Astrocyte (in vitro differentiated cells and primary cell): ENCODE measurements around the gene PRR5L. TPM values are rescaled to one million over a fixed set of nuclear protein-coding genes. Genes with fewer than 3 reads are reported as not detected.

ENCODE experiments used
- DNase-seq: peaks from one replicate; pipeline ENCODE4 v3.0.0-alpha.2; 2010; ENCODE audit warnings: low read depth
- FAIRE-seq: peaks from 2 replicates; lab custom pipeline; 2011; peaks lifted over from hg19 to GRCh38; lab: Jason Lieb, UNC
- H2AFZ ChIP-seq: 2 replicates; pipeline ENCODE4 v1.6.0; 2012; ENCODE audit warnings: low read depth, low read length, inconsistent platforms
- H3K27ac ChIP-seq: 2 replicates; pipeline ENCODE4 v1.5.1; 2011; ENCODE audit warnings: low read depth, low read length, inconsistent platforms
- H3K27me3 ChIP-seq: 2 replicates; pipeline ENCODE4 v1.6.0; 2011; ENCODE audit warnings: low read length, inconsistent platforms; ENCODE audit not compliant: insufficient read depth
- H3K36me3 ChIP-seq: 2 replicates; pipeline ENCODE4 v1.5.1; 2011; ENCODE audit warnings: low read length, inconsistent platforms; ENCODE audit not compliant: insufficient read depth
- H3K4me1 ChIP-seq: 2 replicates; pipeline ENCODE4 v1.5.1; 2011; ENCODE audit warnings: low read length, inconsistent platforms; ENCODE audit not compliant: insufficient read depth
- H3K4me2 ChIP-seq: 2 replicates; pipeline ENCODE4 v1.6.0; 2012; ENCODE audit warnings: low read length, inconsistent platforms
- H3K4me3 ChIP-seq: 2 replicates; pipeline ENCODE4 v1.5.1; 2011; ENCODE audit warnings: low read depth, mild to moderate bottlenecking, low read length, inconsistent platforms; ENCODE audit not compliant: insufficient read depth
- H3K79me2 ChIP-seq: 2 replicates; pipeline ENCODE4 v1.6.0; 2012; ENCODE audit warnings: mild to moderate bottlenecking, low read length, inconsistent platforms; ENCODE audit not compliant: insufficient read depth
- H3K9ac ChIP-seq: 2 replicates; pipeline ENCODE4 v1.6.0; 2012; ENCODE audit warnings: mild to moderate bottlenecking, low read length, inconsistent platforms
- H3K9me3 ChIP-seq: 2 replicates; pipeline ENCODE4 v1.5.1; 2012; ENCODE audit warnings: low read depth, mild to moderate bottlenecking, low read length, inconsistent platforms; ENCODE audit not compliant: insufficient read depth
- H4K20me1 ChIP-seq: 2 replicates; pipeline ENCODE4 v1.6.0; 2012; ENCODE audit warnings: low read length, inconsistent platforms; ENCODE audit not compliant: insufficient read depth
- H3K27ac Mint-ChIP-seq: one replicate; pipeline ENCODE4 v1.8.0; 2021; ENCODE audit warnings: mild to moderate bottlenecking, mixed read lengths; ENCODE audit not compliant: unreplicated experiment
- H3K27me3 Mint-ChIP-seq: one replicate; pipeline ENCODE4 v1.8.0; 2021; ENCODE audit warnings: low read depth, mixed read lengths; ENCODE audit not compliant: unreplicated experiment
- H3K36me3 Mint-ChIP-seq: one replicate; pipeline ENCODE4 v1.8.0; 2021; ENCODE audit warnings: low read depth, mixed read lengths; ENCODE audit not compliant: unreplicated experiment
- H3K4me1 Mint-ChIP-seq: one replicate; pipeline ENCODE4 v1.8.0; 2021; ENCODE audit warnings: low read depth, mixed read lengths; ENCODE audit not compliant: unreplicated experiment
- H3K4me3 Mint-ChIP-seq: one replicate; pipeline ENCODE4 v1.8.0; 2021; ENCODE audit warnings: mild to moderate bottlenecking, moderate library complexity, mixed read lengths; ENCODE audit not compliant: unreplicated experiment
- H3K9me3 Mint-ChIP-seq: one replicate; pipeline ENCODE4 v1.8.0; 2021; ENCODE audit warnings: mild to moderate bottlenecking, mixed read lengths; ENCODE audit not compliant: unreplicated experiment
- EZH2 ChIP-seq: IDR thresholded peaks from 2 replicates; pipeline ENCODE4 v1.6.1; 2012; ENCODE audit warnings: mild to moderate bottlenecking, low read length, inconsistent platforms; ENCODE audit not compliant: insufficient read depth
- total RNA-seq: library from RNA; stranded (reverse); gene quantifications from 2 replicates; pipeline ENCODE4 v1.2.1, GENCODE V29; 2021
- TF ChIP-seq, protein P1 (sequence below): IDR thresholded peaks from 2 replicates; pipeline ENCODE4 v1.5.1; 2011; ENCODE audit warnings: low read depth, mild to moderate bottlenecking, inconsistent platforms, low read length, moderate library complexity; ENCODE audit not compliant: insufficient read depth

Gene PRR5L
- total RNA-seq, 1 donor from 2014 or later: 55.6 TPM

DNA sequence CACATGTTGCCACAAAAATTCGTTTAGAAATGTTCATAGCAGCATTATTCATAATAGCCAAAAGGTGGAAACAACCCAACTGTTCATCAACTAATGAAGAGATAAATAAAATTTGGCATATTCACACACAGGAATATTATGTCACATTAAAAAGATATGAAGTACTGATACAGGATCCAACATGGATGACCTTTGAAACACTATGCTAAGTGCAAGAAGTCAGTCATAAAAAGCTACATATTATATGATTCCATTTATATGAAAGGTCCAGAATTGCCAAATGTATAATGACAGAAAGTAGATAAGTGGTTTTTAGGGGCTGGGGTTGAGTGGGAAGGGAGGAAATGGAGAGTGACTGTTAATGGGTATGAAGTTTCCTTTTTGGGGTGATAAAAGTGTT lies 9.0 kb downstream of the PRR5L start:
- H3K27ac ChIP-seq: no peak overlapping the region
- no peak overlapping the region for H3K4me3 ChIP-seq
- Mint-ChIP-seq H3K27me3 (peaks cover 9% of the 10 kb centered on the region), H3K9me3 (peaks cover 3% of the 10 kb centered on the region), H3K27ac (no peak overlapping the region), H3K4me1 (peaks cover 15% of the 10 kb centered on the region), H3K4me3 (no peak overlapping the region), H3K36me3 (no peaks in the 10 kb centered on the region)
- H3K79me2 ChIP-seq: no peaks in the 10 kb centered on the region
- H3K9me3 ChIP-seq: no peaks in the 10 kb centered on the region
- no peaks in the 10 kb centered on the region for H3K36me3 ChIP-seq
- DNase-seq (no peak), FAIRE-seq (no peak)
- H4K20me1 ChIP-seq: no peaks in the 10 kb centered on the region
- no peaks in the 10 kb centered on the region for H3K4me1 ChIP-seq
- H2AFZ ChIP-seq: no peak overlapping the region
- no peaks in the 10 kb centered on the region for H3K27me3 ChIP-seq
- H3K4me2 ChIP-seq: no peak overlapping the region
- H3K9ac ChIP-seq: no peak overlapping the region
- TF ChIP-seq, protein P1, sequence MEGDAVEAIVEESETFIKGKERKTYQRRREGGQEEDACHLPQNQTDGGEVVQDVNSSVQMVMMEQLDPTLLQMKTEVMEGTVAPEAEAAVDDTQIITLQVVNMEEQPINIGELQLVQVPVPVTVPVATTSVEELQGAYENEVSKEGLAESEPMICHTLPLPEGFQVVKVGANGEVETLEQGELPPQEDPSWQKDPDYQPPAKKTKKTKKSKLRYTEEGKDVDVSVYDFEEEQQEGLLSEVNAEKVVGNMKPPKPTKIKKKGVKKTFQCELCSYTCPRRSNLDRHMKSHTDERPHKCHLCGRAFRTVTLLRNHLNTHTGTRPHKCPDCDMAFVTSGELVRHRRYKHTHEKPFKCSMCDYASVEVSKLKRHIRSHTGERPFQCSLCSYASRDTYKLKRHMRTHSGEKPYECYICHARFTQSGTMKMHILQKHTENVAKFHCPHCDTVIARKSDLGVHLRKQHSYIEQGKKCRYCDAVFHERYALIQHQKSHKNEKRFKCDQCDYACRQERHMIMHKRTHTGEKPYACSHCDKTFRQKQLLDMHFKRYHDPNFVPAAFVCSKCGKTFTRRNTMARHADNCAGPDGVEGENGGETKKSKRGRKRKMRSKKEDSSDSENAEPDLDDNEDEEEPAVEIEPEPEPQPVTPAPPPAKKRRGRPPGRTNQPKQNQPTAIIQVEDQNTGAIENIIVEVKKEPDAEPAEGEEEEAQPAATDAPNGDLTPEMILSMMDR: no peak
- no peak for TF ChIP-seq EZH2

DNA sequence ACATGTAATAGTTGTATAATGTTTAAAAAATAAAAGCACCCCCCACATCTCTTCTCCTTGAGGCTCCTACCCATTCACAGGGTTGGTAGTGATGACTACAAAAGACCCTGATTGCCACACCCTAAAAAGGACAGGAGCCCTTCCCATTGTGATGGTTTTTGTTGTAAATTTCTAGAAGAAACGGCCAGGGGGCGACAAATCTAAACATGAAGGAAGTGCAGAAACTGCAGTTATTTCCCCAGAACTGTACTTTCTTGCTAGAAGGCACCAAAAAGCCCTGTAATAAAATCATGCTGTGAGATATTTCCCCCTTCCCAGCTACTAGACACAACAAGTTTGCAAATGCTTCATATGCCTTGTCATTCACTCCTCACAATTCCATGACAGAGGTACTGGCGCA lies 10.8 kb downstream of the PRR5L start:
- no peaks in the 10 kb centered on the region for H3K36me3 ChIP-seq
- H3K36me3 Mint-ChIP-seq: no peaks in the 10 kb centered on the region
- peak overlapping the region; percentile 54 for H3K27ac Mint-ChIP-seq
- H2AFZ ChIP-seq: no peak overlapping the region
- no peaks in the 10 kb centered on the region for H3K79me2 ChIP-seq
- peaks cover 6% of the 10 kb centered on the region for H3K4me1 ChIP-seq
- H3K4me3 Mint-ChIP-seq: no peak overlapping the region
- no peak overlapping the region for H3K4me2 ChIP-seq
- no peaks in the 10 kb centered on the region for H3K9me3 ChIP-seq
- H3K27ac ChIP-seq: no peak overlapping the region
- peak; percentile 37 for DNase-seq
- H3K9ac ChIP-seq: no peak overlapping the region
- peaks cover 24% of the 10 kb centered on the region for H3K4me1 Mint-ChIP-seq
- no peaks in the 10 kb centered on the region for H4K20me1 ChIP-seq
- H3K27me3 Mint-ChIP-seq: peaks cover 8% of the 10 kb centered on the region
- H3K9me3 Mint-ChIP-seq: peaks cover 3% of the 10 kb centered on the region
- H3K27me3 ChIP-seq: no peaks in the 10 kb centered on the region
- TF ChIP-seq, protein P1: peak; percentile 26
- TF ChIP-seq EZH2: no peak
- no peak overlapping the region for H3K4me3 ChIP-seq
- peak; percentile 26 for FAIRE-seq

DNA sequence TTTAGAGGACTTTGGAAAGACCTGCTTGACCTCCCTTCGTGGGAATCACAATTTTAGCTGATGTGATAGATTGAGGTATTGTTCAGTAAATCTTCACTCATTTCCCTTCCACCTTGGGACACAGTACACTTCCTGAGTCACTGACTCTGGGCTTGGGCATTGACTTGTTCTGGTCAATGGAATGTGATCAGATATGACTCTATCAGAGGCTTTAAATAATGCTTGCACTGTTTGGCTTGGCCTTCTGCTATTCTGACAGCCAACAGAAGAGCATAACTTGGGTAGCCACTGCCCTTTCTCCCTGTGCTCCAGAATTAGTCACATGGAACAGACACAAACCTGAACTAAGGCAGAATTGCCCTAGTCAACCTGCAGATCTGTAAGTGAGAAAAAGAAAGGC lies 12.5 kb downstream of the PRR5L start:
- DNase-seq (peak; percentile 26), FAIRE-seq (no peak)
- H3K27me3 Mint-ChIP-seq: peaks cover 8% of the 10 kb centered on the region
- peaks cover 34% of the 10 kb centered on the region for H3K4me1 Mint-ChIP-seq
- Histone ChIP-seq H3K27me3 (no peaks in the 10 kb centered on the region), H3K9me3 (no peaks in the 10 kb centered on the region), H3K4me2 (no peak overlapping the region), H3K9ac (no peak overlapping the region), H3K27ac (no peak overlapping the region), H2AFZ (no peak overlapping the region), H3K36me3 (no peaks in the 10 kb centered on the region), H3K4me3 (no peak overlapping the region), H3K79me2 (no peaks in the 10 kb centered on the region), H3K4me1 (peaks cover 16% of the 10 kb centered on the region), H4K20me1 (no peaks in the 10 kb centered on the region)
- no peak overlapping the region for H3K27ac Mint-ChIP-seq
- no peak overlapping the region for H3K4me3 Mint-ChIP-seq
- TF ChIP-seq, protein P1: no peak
- no peak for TF ChIP-seq EZH2
- H3K9me3 Mint-ChIP-seq: peaks cover 3% of the 10 kb centered on the region
- H3K36me3 Mint-ChIP-seq: no peaks in the 10 kb centered on the region
